Natural killer cell treated with Interleukin-12 subunit alpha and Interleukin-12 subunit beta and Interleukin-15 and Interleukin-18, amount 100 ng/mL, for 72 hours (primary cell): ENCODE results near the gene LHX3. TPM values are rescaled to one million over a fixed set of nuclear protein-coding genes. Genes with fewer than 3 reads are reported as not detected.

Source experiments
- ATAC-seq, 2 donors: fragments of 150-1000 bp; cut with Tn5 transposase in 1 of 2; sonication (Bioruptor Pico), chemical (Tn5 transposase) in 1 of 2; 2 replicates each; pipeline ENCODE4 v1.10.0; 2021
- DNase-seq: peaks from one replicate; pipeline ENCODE4 v3.0.0; 2022; ENCODE audit warnings: low spot score
- H3K27ac Mint-ChIP-seq, 2 donors: 1 replicate in 1 of 2; 2 replicates in 1 of 2; pipeline ENCODE4 v1.8.0; 2022; ENCODE audit warnings: mixed read lengths in 2 of 2, mild to moderate bottlenecking in 1 of 2, moderate library complexity in 1 of 2
- H3K27me3 Mint-ChIP-seq, 2 donors: 1 replicate in 1 of 2; 2 replicates in 1 of 2; pipeline ENCODE4 v1.8.0; 2022; ENCODE audit warnings: mixed read lengths in 2 of 2
- H3K36me3 Mint-ChIP-seq: one replicate; pipeline ENCODE4 v1.8.0; 2022; ENCODE audit warnings: mixed read lengths
- H3K4me1 Mint-ChIP-seq, 2 donors: 1 replicate in 1 of 2; 2 replicates in 1 of 2; pipeline ENCODE4 v1.8.0; 2022; ENCODE audit warnings: low read depth in 2 of 2, mixed read lengths in 2 of 2, mild to moderate bottlenecking in 1 of 2
- H3K4me3 Mint-ChIP-seq: one replicate; pipeline ENCODE4 v1.8.0; 2022; ENCODE audit warnings: mixed read lengths
- H3K9me3 Mint-ChIP-seq: 2 replicates; pipeline ENCODE4 v1.8.0; 2022; ENCODE audit warnings: mixed read lengths
- total RNA-seq, 2 donors: library from RNA; stranded (reverse); gene quantifications; one replicate each; pipeline ENCODE4 v1.2.3, GENCODE V29; 2022

LHX3 gene
- total RNA-seq, 2 donors from 2014 or later, result 0.12 TPM; not detected in 1

DNA sequence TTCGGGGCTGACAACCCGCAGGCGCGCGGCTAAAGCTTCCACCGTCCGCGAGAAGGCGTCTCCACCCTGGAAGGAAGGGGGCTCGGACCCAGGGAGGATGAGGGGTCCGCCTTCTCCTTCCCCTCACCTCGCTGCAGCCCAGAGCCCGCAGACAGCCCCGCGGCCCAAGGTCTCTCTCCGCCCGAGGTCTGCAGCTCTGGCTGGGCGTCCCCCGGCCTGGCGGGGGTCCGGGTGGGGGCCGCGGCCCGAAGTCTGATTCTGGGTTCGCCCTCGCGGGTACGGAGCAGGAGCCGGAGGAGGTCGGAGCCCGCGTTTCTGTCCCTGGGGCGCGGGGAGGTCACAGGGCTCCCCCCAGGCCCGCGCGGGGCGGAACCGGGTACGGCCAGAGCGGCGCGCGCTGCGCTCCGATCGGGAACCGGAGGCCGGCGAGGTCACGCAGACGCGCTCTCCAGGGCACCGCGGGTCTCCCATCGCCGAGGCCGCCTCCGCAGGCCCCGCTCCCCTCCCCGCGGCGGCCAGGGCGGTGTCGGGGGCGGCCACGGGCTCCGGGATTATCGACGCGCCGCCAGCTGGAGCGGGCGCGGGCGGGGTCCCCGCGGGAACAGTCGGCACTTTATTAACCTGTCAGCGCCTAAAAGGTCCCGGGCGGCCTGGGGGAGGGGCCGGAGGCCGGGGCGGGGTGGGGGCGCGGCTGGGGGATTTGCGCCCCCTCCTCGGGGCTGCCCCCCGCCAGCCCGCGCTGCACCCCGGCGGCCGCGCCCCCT is 11.6 kb downstream of the LHX3 start:
- Mint-ChIP-seq H3K4me1 (peaks cover 0 to 3% of the 10 kb centered on the region in 2 donors), H3K27me3 (peaks cover 19 to 21% of the 10 kb centered on the region in 2 donors), H3K27ac (no peak overlapping the region), H3K9me3 (no peaks in the 10 kb centered on the region), H3K36me3 (no peaks in the 10 kb centered on the region), H3K4me3 (no peak overlapping the region)
- ATAC-seq, result no peak
- no peak for DNase-seq

DNA sequence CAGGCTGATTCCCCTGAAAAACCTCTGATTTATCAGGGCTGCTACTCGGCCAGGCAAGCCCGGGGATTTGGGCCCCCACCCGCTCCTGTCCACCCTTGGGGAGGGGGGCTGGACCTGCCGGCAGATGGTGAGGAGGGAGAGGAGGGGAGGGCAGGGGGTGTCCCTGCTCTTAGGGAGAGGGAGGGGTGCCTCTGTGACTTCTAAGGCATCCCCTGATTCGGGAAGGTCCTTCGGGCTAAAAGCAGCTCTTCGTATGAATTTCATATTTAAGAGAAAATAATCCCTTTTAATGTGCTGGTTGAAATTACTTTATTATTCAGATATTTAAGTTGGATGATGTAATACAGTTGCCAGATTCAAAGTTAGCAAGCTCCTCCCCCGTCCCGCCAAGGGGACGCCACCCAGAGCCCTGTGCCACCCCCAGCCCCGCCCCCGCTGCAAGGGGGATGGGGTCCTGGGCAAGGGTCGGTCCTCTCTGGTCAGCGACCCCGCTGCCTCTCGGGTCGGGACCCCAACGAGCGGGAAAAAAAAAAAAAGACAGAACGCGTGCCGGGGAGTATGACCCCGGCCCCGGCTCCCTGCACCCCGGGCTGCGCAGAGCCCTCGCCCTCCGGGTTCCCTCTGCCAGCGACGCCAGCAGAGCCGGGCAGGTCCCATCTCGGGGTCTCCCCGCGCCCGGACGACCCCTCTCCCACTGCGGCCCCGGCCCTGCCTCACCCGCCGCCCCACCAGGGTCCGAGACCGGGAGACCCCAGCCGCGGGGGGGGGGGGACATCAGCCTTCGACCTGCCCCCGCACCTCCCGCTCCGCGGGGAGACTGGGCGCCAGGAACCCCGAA is 12.4 kb downstream of the LHX3 start:
- Mint-ChIP-seq H3K36me3 (no peaks in the 10 kb centered on the region), H3K27ac (no peak overlapping the region), H3K4me1 (peaks cover 0 to 3% of the 10 kb centered on the region in 2 donors), H3K4me3 (no peak overlapping the region), H3K9me3 (no peaks in the 10 kb centered on the region), H3K27me3 (peaks cover 16 to 19% of the 10 kb centered on the region in 2 donors)
- ATAC-seq (no peak), DNase-seq (no peak)

DNA sequence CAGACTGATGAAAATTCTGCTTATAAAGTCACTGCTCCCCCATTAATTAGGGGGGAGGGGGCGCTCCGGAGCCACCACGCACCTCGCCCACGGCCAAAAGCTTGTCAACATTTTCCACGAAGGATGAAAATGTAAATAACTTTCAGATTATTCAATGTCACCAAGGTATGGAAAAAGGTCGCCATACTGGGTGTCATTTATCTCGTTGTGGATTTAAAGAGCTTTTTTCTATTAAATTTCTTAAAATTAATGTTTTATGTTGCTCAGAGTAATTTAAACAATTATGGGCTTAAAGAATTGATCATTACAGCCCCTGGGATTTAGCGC is 13.0 kb downstream of the LHX3 start:
- Mint-ChIP-seq H3K27me3 (peaks cover 16 to 19% of the 10 kb centered on the region in 2 donors), H3K27ac (no peak overlapping the region), H3K36me3 (no peaks in the 10 kb centered on the region), H3K4me1 (peaks cover 0 to 3% of the 10 kb centered on the region in 2 donors), H3K9me3 (no peaks in the 10 kb centered on the region), H3K4me3 (no peak overlapping the region)
- DNase-seq (no peak), ATAC-seq (no peak)

DNA sequence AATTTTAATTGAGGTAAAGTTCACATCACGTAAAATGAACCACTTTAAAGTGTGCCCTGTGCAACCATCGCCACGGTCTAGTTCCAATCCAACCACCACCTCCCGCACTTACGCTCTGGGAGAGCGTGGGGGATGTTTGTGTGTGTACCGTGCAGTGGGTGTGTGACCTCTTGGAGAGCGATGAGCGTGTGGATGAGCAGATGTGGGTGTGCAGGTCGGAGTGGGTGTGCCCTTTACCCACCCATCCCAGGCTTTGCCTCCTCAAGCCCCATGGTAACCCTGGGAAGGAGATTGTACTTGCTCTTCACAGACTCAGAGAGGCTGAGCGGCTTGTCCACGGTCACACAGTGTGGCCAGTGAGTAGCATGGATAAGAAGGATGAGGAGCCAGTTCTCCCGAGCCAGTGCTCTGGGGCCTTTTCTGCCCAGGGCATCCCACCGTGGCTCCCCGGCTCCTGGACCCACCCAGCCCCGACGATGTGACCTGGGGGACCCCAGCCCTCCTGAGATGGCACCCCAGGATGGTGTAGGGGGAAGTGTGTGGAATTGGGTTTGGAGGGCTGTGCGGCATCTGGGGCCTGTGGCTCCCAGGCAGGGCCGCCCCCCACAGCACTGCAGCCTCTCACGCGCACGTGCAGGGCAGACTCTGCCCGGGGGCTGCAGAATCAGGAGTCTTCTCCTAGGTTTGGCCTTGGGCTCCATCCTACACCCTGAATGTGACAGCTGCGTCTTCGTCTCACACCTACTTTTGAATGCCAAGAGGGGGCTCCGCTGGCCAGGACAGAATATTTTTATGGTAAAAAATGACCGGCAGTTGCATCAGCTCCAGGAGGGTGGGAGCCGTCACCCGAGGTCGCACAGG is 13.6 kb downstream of the LHX3 start:
- Mint-ChIP-seq H3K4me3 (no peak overlapping the region), H3K27me3 (peaks cover 11 to 13% of the 10 kb centered on the region in 2 donors), H3K36me3 (no peaks in the 10 kb centered on the region), H3K27ac (no peak overlapping the region), H3K4me1 (no peaks in the 10 kb centered on the region), H3K9me3 (no peaks in the 10 kb centered on the region)
- no peak for DNase-seq
- no peak for ATAC-seq

DNA sequence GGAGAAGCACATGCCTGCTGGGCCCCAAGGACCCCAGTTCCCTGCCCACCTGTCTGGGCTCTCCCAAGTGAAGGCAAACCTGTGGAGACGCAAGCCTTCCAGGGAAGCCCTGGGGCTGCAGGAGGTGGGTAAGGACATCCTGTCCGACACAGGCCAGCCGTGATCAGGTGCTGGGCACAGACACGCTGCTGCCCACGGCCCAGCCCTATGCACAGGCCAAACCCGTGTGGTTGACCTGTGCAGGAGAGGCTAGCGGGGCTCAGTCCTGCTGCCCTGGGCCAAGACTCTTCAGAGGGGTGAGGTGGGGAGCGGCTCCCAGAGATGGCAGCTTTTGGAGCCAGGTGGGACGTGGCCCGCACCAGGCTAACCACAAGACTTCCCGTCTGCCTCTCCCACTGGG is 14.3 kb downstream of the LHX3 start:
- ATAC-seq (peak; percentile 7 to 38), DNase-seq (no peak)
- no peaks in the 10 kb centered on the region for H3K9me3 Mint-ChIP-seq
- H3K4me3 Mint-ChIP-seq, result no peak overlapping the region
- no peaks in the 10 kb centered on the region for H3K4me1 Mint-ChIP-seq
- H3K27ac Mint-ChIP-seq, result no peak overlapping the region
- H3K36me3 Mint-ChIP-seq, result no peaks in the 10 kb centered on the region
- H3K27me3 Mint-ChIP-seq, result peaks cover 8 to 10% of the 10 kb centered on the region in 2 donors

DNA sequence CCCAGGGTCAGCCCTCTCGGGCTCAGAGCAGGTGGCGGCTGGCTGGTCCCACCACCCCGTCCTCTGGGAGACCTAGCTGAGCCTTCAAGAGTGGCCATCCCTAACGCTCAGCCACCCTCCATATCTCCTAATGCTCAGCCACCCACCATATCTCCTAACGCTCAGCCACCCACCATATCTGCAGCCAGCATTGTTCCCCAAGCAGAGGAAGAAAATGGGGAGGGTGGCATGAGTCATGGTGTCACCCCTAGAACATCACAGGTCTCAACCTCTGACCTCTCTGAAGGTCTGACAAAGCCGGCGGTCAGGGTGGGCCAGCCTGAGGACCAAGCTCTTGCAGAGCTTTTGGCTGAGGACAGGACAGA is 14.7 kb downstream of the LHX3 start:
- no peaks in the 10 kb centered on the region for H3K4me1 Mint-ChIP-seq
- H3K9me3 Mint-ChIP-seq, result no peaks in the 10 kb centered on the region
- ATAC-seq (no peak), DNase-seq (no peak)
- H3K27ac Mint-ChIP-seq, result no peak overlapping the region
- H3K27me3 Mint-ChIP-seq, result peaks cover 8 to 10% of the 10 kb centered on the region in 2 donors
- no peak overlapping the region for H3K4me3 Mint-ChIP-seq
- H3K36me3 Mint-ChIP-seq, result no peaks in the 10 kb centered on the region

DNA sequence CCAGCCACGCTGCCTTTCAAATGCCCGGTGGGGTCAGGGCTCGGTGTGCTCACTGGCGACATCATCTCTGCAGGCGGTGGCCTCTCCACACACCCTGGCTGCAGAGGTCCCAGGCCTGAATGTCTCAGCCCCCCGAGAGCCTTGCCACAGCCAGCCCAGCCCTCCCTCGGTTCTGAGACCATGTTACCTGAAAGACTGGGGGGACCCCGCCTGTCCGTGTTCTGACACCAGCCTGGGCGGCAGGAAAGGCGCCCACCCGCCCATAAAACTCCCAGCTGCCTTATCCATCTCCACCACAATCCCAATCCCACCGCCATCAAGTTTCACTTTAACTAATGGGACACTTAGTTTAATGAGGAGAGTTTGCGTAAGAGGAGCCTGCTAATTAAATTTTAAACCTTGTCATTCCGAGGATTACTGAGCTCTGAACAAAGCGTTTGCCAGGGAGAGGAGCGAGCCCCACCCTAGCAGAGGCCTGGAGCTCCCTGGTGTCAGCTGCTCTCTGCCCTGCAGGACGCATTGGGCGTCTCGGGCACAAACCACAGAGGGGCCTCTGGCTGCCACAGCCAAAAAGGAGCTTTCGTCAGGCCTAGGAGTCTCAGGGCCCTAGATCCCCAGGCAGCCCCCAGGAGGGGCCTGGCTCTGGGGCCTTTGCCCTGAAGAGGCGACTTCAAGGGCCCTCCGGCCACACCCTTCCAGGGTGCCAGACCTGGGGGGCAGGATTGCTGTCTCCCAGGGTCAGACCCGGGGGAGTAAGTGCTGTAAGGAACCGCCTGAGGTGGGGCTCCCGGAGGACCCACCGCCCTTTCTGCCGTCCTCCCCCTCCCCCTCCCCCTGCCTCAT is 15.3 kb downstream of the LHX3 start:
- no peak overlapping the region for H3K27ac Mint-ChIP-seq
- ATAC-seq, result no peak
- no peaks in the 10 kb centered on the region for H3K9me3 Mint-ChIP-seq

DNA sequence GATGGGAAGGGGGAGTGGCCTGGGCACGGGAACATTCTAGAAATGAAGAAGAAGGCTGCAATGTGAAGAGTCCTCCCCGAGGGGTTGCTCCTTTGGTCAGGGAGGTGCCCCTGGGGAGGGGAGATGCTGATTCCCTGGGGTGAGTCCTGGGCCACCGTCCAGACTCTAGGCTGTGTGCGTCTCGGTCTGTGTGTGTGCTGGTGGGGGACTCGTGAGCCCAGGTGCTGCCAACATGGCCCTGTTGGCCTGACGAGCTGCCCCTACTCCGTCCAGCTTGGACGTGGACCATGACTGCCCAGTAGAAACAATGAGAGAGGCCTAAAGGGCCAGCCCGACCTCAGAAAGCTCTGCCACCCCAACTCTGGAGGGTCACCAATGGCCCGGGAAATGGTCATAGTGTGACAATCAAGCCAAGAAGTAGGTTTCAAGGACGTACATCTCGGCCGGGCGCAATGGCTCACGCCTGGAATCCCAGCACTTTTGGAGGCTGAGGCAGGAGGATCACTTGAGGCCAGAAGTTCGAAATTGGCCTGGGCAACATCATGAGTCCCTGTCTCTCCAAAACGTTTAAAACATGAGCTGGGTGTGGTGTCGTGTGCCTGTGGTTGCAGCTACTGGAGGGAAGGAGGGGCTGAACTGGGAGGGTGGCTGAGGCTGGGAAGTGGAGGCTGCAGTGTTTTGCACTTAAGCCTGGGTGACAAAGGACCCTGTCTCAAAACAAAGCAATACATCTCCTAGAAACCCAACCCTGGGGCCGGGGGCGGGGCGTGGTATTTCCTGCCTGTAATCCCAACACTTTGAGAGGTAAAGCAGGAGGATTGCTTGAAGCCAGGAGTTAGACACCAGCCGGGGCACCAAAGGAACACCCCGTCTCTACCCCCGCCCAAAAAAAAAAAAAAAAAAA is 17.0 kb downstream of the LHX3 start:
- H3K27me3 Mint-ChIP-seq, result peaks cover 8 to 16% of the 10 kb centered on the region in 2 donors
- no peak overlapping the region for H3K4me3 Mint-ChIP-seq
- H3K9me3 Mint-ChIP-seq, result no peaks in the 10 kb centered on the region
- H3K36me3 Mint-ChIP-seq, result no peaks in the 10 kb centered on the region
- no peak overlapping the region for H3K27ac Mint-ChIP-seq
- ATAC-seq, result no peak
- H3K4me1 Mint-ChIP-seq, result no peaks in the 10 kb centered on the region
- no peak for DNase-seq

More for the DNA sequence above, 15.3 kb downstream of the LHX3 start:
- Mint-ChIP-seq H3K27me3 (peaks cover 8 to 14% of the 10 kb centered on the region in 2 donors), H3K36me3 (no peaks in the 10 kb centered on the region), H3K4me1 (no peaks in the 10 kb centered on the region), H3K4me3 (no peak overlapping the region)
- DNase-seq, result no peak

DNA sequence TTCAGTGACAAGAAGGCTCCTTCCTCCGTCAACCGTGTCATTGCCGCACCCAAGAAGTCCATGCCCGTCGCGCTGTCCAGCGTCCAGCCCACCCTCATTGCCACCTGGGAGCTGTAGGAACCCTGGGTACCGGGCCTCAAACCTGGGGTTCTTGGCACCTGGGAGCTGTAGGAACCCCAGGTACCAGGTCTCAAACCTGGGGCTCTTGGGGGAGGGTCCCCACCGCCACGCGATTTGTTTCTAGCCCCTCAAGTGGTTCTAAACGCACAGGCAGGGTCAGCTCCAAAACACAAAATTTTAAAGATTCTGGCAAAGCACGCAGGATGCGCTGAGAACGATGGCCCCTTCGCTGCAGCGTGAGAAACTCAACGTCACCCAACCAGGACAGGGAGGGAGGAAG is 17.7 kb downstream of the LHX3 start:
- H3K27me3 Mint-ChIP-seq, result peaks cover 8 to 16% of the 10 kb centered on the region in 2 donors
- no peak overlapping the region for H3K4me3 Mint-ChIP-seq
- DNase-seq (no peak), ATAC-seq (no peak)
- no peaks in the 10 kb centered on the region for H3K4me1 Mint-ChIP-seq
- H3K27ac Mint-ChIP-seq, result no peak overlapping the region
- no peaks in the 10 kb centered on the region for H3K9me3 Mint-ChIP-seq
- H3K36me3 Mint-ChIP-seq, result no peaks in the 10 kb centered on the region

DNA sequence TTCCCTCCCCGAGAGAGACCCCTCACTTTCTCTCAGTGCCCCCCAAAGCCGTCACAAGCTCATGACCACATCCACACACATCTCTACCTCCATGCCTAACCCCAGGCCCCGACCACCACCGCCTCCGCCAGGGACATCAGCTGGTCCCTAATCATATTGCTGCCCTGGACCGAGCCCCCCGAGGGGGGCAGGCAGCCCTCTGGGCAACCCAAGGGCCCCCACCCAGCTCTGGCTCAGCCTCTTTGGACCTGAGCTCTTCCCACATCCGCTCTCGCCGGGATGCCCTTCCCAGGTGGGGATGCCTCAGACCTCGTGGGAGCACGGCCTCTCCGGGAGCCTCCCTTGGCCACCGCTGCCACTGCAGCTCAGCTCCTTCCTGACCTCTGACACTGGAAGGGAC is 18.5 kb downstream of the LHX3 start:
- Mint-ChIP-seq H3K9me3 (no peaks in the 10 kb centered on the region), H3K4me3 (no peak overlapping the region), H3K4me1 (no peaks in the 10 kb centered on the region), H3K27ac (no peak overlapping the region), H3K27me3 (peaks cover 8 to 12% of the 10 kb centered on the region in 2 donors), H3K36me3 (no peaks in the 10 kb centered on the region)
- ATAC-seq (no peak), DNase-seq (no peak)

DNA sequence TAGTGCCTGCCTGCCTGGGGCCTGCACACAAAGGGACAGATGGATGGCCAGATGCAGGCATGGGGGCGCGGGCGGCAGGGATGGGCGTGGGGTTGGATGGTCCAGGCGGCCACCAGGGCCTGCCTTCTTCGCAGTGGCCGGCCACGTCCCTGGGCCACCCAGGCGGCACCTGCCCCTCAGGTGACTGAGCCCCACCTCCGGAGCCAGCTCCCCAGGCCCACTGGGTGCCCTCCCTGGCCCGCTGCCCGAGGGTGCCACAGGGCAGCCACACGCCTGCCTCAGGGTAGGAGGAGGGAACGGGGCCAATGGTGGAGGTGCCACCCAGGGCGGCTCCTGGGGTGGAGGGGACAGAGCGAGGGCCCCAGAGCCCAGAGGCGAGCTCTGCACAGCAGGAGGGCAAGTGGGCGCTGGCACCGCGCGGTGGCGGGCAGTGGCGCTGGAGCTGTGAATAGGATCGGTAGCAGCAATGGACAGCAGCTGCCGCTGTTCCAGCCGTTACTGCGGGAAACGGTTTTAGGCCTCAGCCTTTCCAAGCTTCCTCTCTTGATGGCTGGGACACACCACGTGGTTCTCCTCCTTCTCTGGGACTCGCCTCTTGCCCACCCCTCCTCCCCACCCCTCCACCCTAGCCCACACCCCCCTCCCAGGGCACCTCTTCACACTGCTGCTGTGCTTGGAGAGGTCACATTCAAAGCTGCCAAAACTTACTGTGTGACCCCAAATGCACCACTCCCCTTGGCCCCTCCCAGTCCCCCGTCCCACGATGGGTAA is 19.1 kb downstream of the LHX3 start:
- ATAC-seq (peak in 1 of 2 donors; percentile 24), DNase-seq (no peak)
- H3K4me3 Mint-ChIP-seq, result no peak overlapping the region
- peaks cover 3 to 6% of the 10 kb centered on the region in 2 donors for H3K27me3 Mint-ChIP-seq
- H3K4me1 Mint-ChIP-seq, result no peaks in the 10 kb centered on the region
- no peaks in the 10 kb centered on the region for H3K36me3 Mint-ChIP-seq
- H3K27ac Mint-ChIP-seq, result no peak overlapping the region
- no peaks in the 10 kb centered on the region for H3K9me3 Mint-ChIP-seq

DNA sequence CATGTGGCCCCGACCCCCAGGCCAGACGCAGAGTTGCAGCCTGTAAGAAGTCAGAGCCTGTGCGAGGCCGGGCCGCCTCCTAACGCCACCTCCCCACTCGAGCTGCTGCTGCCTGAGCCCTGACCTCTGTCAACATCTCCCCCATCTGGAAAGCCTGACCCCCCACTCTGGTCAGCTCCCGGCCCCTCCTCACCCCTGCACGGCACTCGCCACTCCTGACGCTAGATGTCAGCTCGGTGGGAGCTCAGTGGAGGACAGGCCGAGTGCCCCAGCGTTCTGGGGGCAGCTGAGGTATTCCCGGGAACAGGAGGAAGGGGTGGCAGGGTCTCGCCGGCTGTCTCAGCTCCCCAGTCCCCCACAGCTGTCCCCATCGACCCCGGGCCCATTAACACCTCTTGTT is 19.9 kb downstream of the LHX3 start:
- no peak for ATAC-seq
- DNase-seq, result no peak
- no peaks in the 10 kb centered on the region for H3K4me1 Mint-ChIP-seq
- H3K36me3 Mint-ChIP-seq, result no peaks in the 10 kb centered on the region
- no peaks in the 10 kb centered on the region for H3K9me3 Mint-ChIP-seq
- no peak overlapping the region for H3K4me3 Mint-ChIP-seq
- no peak overlapping the region for H3K27ac Mint-ChIP-seq
- peaks cover 3 to 6% of the 10 kb centered on the region in 2 donors for H3K27me3 Mint-ChIP-seq
